Measurements from ENCODE around the gene NODAL.

The NODAL gene

DNA sequence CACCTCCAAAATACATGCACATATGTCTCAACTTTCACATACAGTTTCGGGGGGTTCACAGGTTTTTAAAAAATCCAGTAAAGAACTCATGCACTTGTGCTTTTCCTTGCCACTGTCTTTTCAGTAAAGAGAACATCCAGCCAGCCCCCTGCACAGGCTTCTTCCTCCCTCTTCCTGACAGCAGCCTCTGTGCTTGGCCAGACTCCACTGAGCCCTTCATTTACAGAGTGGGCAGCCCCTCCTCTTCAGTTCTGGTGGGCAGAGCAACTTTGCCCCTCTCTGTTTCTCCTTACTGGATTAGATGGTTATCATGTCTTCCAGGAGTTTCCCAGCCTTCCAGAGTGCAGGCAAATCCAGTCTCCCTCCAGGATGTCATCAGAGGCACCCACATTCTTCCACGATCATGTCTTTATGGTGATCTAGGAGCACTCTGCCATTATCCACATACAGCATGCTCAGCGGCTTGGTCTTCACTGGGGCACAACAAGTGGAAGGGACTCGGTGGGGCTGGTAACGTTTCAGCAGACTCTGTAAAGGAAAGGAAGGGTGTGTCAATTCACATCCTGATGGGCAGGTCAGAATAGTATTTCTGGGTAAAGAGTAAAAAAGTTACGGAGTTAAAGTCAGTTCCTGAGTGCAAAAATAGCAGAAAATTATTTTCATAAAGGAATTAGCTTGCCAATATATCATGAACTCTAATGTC, 8.8 kb downstream of the NODAL start:
- peak in 1 of 6 experiments; percentile 17 for DNase-seq

DNA sequence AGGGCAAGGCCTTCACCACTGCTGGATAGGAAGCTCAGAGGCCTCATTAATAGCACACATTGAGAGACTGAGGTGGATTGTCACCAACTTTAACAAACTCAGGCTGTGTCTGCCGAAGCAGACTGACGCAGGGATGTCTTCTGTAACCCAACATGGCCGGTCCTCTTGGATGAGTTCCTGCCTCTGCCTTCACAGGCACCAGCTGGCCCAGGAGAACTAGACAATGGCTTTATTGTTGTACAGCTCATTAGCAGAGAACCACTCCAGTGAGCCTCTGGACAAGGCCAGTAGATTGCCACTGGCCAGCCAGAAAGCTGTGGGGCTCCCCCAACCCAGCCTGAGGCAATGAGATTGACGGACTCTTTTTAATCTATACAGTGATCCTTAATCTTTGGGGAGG, 9.4 kb downstream of the NODAL start:
- no peak for DNase-seq

DNA sequence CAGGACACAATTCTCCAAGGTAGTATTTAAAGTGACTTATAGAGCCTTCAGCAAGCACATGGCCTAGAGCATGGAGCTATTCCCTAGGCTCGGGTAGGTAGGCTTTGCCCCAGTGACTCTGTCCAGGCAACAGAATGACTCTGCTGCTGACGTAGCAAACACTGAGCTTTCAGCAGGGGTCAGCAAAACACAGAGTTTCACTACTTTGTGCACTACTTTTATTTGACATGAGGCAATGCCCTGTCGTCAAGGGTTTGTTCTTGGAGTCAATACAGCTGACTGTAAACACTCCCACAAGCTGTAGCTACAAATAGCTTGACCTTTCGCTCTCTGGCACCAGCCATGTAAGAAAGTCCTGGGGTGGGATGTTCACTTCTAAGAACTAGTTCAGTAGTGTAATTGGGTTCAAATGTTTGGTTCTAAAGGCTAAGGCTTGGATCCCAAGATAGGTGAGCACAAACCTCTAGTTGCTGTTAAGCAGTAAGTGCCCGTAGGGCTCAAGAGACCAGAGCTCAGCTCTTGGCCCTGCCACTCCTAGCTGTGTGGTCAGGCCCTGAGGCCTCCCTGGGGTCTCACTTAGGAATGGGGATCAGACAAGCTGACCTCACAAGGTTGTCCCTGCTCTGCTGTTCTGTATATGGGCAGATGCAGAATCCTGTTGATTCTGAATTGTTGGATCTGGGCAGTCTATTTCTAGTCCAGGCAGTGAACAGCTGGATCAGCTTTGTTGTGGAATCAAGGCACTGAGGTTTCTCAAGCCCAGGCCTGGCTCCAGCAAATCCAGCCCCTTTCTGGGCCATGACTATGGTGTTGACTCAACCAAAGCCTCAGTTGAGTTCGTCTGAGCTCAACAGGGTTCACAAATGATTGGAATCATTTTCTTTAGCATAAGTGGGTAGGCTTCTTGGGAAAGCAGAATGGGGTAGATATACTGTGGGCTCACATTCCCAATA, 10.7 kb downstream of the NODAL start:
- DNase-seq = no peak

DNA sequence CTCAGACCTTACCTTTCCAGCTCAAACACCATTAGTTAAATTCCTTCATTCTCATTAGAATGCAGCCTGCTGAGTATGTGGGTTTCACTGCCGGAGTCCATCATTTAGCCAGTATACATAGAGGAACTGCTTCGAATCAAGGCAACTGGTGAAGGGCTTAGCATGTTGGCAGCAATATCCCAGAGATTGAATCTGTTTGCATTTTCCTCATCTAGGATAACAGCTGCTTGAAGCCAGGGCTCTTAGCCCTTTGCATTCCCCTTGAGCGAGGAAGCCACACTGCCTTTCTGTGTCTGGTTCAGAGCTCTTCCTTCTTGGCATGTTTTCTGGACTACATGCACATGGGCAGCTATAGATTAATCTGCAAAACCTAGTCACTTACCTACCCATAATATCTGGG, 14.7 kb downstream of the NODAL start:
- no peak for DNase-seq

DNA sequence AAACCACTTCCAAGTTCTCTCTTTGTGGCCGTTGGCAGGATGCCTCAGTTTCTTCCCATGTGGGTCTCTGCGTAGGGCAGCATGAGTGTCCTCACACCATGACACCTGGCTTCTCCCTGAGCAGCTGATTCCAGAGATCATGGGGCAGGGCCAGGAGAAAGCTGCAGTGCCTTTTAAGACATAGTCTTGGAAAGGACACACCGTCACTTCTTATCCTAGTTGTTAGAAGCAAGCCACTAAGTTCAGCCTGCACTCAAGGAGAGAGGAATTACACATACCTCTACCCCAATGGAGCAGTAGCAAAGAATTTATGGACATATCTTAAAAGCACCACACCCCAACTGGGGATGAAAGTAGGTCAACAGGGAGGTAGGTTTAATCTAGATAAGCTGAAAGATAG, 16.4 kb downstream of the NODAL start:
- no peak for DNase-seq

DNA sequence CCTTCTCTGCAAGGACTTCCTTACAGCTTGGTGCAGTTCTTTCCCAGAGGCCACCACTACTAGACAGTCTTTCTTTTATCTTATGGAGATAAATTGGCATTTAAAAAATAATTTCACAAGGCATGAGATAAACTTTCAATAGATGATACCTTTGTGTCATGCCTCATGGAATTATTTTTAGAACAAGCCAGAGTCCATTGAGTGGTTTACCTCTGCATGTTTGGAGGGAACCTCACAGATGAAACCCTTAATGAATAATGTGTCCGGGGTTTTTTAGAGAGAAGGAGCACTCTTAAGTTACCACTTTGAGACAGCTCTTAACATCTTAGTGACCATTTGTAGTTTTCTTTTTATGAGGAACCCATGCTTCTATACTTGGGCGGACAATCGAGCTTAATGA, 17.2 kb downstream of the NODAL start:
- DNase-seq = no peak

DNA sequence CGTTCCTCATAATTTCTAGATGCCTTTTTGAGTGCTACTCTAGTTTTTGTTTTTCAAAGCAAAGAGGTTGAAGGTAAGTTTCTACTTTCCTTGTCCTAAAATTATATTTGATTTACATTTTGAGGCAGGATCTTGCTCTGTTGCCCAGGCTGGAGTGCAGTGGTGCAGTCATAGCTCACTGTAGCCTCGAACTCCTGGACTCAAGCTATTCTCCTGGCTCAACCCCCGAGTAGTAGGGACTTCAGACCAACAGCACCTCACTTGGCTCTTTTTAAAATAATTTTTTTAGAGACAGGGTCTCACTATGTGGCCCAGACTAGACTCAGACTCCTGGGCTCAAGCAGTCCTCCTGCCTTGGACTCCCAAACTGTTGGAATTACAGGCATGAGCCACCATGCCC, 22.8 kb downstream of the NODAL start:
- DNase-seq = no peak

DNA sequence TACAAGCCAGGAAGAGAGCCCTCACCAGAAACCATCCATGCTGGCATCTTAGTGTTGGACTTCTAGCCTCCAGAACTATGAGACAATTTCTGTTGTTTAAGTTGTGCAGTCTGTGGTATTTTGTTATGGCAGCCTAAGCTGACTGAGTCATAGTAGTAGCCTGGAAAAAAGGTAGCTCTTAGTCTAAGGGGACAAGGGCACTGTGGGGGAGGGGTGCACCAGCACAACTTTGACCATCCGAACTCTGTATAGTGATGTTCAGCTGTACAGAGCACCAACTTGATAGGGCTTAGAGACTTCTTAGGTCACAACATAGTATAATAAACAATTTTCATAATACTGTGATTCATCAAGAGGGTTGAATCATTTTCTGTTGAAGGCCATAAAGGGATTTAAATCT, 23.3 kb downstream of the NODAL start:
- no peak for DNase-seq

DNA sequence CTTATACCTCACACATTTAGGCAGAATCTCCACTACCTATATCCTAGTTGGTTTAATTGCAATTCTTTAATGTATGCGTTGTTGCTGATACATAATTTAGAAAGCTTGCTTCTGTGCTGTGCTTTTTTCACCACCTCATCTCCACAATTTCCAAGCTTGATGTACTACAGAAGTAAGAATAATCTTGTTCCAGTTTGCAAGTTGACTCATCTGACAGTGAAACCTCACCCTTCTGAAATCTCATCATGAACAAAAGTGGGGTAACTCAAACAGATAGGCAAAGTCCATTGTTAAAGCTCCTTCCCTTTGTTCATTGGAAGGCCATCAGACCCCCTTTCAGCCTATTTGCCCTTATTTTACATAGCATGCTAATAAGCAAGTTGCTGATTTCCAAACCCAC, 23.9 kb downstream of the NODAL start:
- no peak for DNase-seq

DNA sequence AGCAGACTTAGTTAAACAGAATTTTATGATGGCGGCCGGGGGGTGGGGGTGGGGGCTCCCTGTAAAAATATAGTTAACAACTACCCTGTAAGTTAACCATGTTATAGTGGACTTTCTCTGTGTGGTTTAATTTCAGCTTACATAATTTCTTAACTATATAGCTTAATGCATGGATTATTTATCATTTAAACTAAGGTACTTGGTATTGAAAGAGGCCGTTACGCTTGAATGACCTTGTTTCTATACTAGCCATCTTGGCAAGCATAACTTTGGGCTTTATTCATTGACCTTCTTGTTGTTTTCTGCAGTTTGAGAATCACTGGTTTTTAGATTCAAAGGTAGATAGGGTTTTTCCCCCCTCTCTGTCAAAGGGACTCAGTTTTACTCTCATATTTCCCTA, 29.1 kb downstream of the NODAL start:
- DNase-seq = no peak

DNA sequence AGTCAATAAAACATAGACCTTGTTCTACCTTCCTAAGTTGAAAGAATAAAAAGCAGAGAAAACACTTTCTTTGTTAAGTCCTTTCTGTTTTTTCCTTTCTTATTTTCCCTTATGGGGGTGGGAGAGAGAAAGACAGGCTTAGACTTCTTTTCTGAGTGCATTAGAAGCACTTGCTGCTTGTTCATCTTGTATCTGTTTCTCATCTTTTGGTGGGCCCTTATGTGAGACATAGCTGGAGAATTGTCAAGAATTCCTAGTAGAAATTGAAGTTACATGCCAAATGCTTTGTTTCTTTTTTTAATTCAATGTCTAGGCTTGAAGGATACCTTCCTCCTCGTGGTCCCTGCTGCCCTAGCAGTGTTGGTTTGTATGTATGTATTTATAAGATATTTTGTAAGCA, 30.9 kb downstream of the NODAL start:
- no peak for DNase-seq

DNA sequence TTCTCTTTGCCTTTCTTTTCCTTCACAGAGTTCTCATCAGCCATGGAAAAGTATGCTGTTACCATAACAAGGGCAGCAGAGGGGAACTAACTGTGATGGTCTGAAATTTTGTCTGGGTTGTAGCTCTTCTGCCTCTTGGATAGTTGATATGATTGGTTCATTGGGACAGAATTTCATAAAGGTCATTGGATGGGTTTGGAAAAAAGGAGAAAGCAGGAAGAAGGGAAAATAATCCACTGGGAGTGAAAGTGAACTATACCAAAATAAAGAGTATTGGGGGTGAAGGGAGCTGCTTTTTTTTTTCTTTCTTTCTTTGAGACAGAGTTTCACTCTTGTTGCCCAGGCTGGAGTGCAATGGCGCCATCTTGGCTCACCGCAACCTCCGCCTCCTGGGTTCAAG, 31.7 kb downstream of the NODAL start:
- DNase-seq = no peak

DNA sequence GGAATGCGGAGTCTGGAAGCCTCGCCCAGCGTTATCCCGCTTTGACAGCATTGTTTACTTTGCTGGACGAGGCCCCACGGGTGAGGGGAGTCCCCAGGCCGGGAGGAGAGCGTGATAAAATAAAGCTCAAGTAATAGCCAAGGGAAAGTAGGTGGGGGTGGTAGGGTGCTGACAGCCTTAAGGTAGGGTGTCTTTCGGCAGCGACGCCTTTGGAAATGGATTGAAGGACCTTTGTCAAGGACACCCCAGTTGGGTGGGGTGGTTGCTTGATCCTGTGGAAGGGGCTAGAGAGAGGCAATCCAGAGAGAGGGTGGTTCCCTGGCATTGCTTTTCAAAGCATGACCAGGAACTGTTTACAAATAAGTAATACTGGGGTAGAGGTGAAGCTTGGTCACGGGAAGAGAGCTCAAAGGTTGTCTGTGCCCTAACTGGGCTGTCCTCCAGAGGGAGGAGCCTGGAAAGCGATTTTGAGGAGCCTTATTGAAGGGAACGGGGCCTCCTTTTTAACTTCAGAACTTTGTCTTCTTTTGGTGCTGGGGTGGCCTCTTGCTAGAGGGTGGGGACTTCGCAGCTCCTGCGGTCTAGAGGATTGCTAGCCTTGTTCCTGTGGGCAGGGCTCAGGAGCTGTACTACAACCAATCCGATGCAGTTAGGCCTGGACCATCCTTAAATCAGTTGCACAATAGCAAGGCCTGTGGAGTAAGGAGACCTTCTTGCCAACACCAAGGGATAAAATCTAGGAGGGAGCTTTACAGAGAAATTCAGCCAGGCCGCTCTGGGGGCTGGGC, 36.2 kb downstream of the NODAL start:
- DNase-seq = peak in 1 of 6 experiments; percentile 42

DNA sequence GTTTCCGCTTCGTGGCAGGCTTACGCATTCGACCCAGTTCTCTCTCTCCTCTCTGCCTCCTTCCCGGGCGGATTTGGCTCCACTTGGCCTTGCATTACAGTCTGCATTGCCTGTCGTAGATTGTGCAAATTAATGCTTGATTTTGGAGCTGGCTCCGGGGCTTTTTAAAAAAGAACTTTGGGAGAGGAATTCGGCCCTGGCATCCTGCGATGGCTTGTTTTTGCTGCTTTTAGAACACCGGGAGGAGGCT, 36.8 kb downstream of the NODAL start:
- no peak for DNase-seq

DNA sequence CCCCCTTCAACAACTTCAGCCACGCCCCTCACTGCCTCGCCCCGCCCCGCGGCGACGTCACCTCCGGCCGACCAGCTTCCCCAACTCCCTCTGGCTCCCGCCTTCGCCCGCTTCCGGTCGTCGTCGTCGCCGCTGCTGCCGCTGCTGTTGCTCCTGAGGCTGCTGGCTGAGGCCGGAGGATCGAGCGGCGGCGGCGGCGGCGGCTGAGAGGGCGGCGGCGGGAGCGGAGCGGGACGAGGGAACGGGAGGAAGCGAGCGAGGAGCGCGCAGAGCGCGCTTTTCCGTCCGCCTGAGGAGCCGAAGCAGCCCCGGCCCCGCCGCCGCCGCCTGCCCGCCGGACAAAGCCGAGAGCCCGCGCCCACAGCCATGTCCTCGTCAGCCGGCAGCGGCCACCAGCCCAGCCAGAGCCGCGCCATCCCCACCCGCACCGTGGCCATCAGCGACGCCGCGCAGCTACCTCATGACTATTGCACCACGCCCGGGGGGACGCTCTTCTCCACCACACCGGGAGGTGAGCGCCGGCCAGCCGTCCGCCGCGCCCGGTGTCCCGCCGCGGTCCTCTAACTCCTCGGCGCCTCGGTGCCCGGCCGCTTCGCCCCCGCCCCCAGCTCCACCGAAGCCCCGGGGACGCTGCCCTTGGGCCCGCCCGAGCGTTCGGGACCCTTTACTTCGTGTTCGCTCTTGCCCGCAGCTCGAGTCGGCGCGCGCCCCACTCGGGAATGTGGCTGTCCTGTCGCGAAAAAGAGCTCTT, 37.3 kb downstream of the NODAL start, which contains the start of gene EIF4EBP2:
Gene EIF4EBP2 (plus strand): TSS at position 110 of the 751 bp plus-strand sequence. CDS start 257 bp downstream, at position 367.
- DNase-seq = peak; percentile 95 to 99 (median 97)

DNA sequence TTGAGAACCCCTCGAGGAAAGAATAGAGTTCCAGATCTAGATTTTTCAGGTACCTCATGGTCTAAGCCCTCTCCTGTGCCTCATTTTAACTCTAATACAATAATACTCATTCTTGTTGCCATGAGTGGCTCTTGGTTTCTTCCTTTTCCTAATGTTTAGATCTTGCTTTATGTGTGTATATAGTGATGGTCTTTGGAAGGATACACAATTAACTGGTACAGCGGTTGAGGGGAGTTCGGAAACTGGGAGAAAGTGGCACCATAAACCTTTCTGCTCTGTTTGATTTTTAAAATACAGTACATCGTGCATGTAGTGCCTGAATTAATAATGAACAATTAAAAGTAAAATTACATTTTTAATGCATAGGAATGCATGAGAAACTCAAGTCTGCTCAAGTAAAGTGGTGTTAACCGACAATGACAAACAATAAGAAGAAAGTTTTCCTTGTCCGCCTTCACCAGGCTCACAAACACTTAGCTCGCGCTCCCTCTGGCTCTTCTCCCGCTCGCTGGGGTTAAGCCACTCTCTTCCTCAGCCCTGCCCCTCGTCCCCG, 37.9 kb downstream of the NODAL start:
- no peak for DNase-seq

DNA sequence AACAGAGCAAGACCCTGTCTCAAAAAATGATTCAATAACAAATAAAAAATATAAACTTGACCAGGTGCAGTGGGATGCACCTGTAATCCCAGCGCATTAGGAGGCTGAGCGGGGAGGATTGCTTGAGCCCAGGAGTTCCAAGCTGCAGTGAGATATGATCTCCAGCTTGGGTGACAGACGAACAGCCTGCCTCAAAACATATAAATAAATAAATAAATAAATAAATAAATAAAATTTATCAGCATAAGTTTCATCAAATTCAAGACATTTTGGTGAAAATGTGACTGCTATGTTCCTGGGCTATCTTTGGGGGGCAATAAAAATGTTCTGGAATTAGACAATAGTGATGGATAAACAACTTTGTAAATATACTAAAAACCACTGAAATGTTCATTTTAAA, 42.3 kb downstream of the NODAL start:
- no peak for DNase-seq

DNA sequence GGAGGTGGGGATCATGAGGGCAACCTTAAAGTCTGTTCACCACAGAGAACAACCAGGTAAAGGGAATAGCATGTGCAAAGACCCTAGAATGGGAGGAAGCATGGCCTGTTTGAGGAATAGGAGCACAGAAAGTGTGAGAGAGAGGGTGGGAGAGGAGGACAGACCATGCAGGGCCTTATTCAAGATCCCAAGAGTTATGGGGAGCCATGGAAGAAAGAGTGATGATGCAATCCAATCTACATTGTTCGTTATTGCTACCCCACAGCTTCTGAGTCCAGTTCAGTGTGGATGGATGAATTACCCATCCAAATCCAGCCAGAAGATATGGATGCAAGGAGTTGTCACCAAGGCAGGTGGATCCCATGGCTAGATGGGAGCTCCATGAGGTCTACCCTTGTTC, 45.3 kb downstream of the NODAL start:
- DNase-seq = no peak

DNA sequence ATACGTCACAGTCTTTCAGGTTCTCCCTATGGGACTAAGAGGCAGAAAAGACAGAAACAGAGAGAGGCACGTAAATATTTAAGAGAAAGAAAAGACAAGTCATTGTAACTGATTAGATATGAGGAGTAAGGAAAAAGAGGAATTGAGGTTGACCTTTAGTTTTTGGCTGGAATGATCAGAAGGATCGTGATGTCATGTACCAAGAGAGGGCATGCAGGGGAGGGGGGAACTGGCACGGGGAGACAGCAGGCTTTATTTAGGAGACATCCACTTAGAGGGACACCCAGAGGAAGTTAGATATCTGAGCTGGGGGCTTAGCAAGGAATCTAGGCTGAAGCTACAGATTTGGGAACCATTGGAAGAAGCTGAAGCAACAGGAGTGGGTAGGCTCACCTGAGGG, 49.8 kb downstream of the NODAL start:
- no peak for DNase-seq
